B cell (primary cell): ENCODE data around the gene FSD1. TPM values are rescaled to one million over a fixed set of nuclear protein-coding genes. Genes with fewer than 3 reads are reported as not detected.

Experiments used
- ATAC-seq: fragments of 200-7000 bp; cut with Tn5 transposase; one replicate; pipeline ENCODE4 v1.10.0; 2021; ENCODE audit warnings: low read depth, mild to moderate bottlenecking, moderate number of reproducible peaks, moderate library complexity
- CTCF ChIA-PET: fragments of 350-600 bp; sonication (Branson Sonifier 250); formaldehyde crosslinking; loops from one replicate; lab custom pipeline; 2021; ENCODE audit warnings: antibody characterized with exemption, inconsistent platforms; lab: Charles Lee
- POLR2A ChIA-PET: fragments of 350-600 bp; sonication (Branson Sonifier 250); formaldehyde crosslinking; loops from one replicate; lab custom pipeline; 2021; ENCODE audit warnings: antibody characterized with exemption; lab: Charles Lee
- DNase-seq: peaks from one replicate; pipeline ENCODE4 v3.0.0; 2013
- H2AFZ ChIP-seq: 2 replicates; pipeline ENCODE4 v1.6.1; 2012; ENCODE audit warnings: mild to moderate bottlenecking, low read depth, low read length; ENCODE audit not compliant: insufficient read depth, poor library complexity, severe bottlenecking
- H3K27ac ChIP-seq, 2 donors: 1 replicate in 1 of 2; 2 replicates in 1 of 2; pipeline ENCODE4 v1.5.1; 2012 to 2013; ENCODE audit warnings: low read length in 2 of 2, mild to moderate bottlenecking in 2 of 2, moderate library complexity in 1 of 2
- H3K27me3 ChIP-seq, 4 experiments: fragments of 200-600 bp in 1 of 4; sonication (generic) in 1 of 4; replicated peaks in 1 of 4; 1 replicate in 2 of 4; 2 replicates in 2 of 4; pipeline versions ENCODE4 v1.6.1 to v1.7.0; 2013 to 2016; ENCODE audit warnings: low read length in 3 of 4, mild to moderate bottlenecking in 2 of 4, mixed read lengths in 1 of 4, moderate library complexity in 1 of 4; ENCODE audit not compliant: insufficient read depth in 4 of 4, control insufficient read depth in 3 of 4; ENCODE audit errors: control extremely low read depth in 1 of 4
- H3K36me3 ChIP-seq, 2 experiments: replicated peaks in 1 of 2; 1 replicate in 1 of 2; 2 replicates in 1 of 2; pipeline versions ENCODE4 v1.6.1 to v1.7.1; 2013; ENCODE audit warnings: low read length in 1 of 2; ENCODE audit not compliant: insufficient read depth in 2 of 2, control insufficient read depth in 1 of 2; ENCODE audit errors: control extremely low read depth in 1 of 2, extremely low read depth in 1 of 2
- H3K4me1 ChIP-seq, 2 donors: fragments of 200-600 bp in 1 of 2; sonication (generic) in 1 of 2; 1 replicate in 1 of 2; 2 replicates in 1 of 2; pipeline versions ENCODE4 v1.5.1 to v1.6.1; 2013 to 2017; ENCODE audit warnings: low read length in 2 of 2; ENCODE audit not compliant: control insufficient read depth in 2 of 2, insufficient read depth in 2 of 2
- H3K4me2 ChIP-seq: replicated peaks from 2 replicates; pipeline ENCODE3; 2012; ENCODE audit warnings: mild to moderate bottlenecking, low read depth, low read length; ENCODE audit not compliant: poor library complexity, severe bottlenecking
- H3K4me3 ChIP-seq, 5 experiments: fragments of 200-600 bp in 1 of 5; sonication (generic) in 1 of 5; 1 replicate in 3 of 5; 2 replicates in 2 of 5; pipeline versions ENCODE4 v1.5.1 to v1.7.0; 2011 to 2016; ENCODE audit warnings: low read length in 4 of 5, mild to moderate bottlenecking in 4 of 5, low read depth in 2 of 5, control low read depth in 1 of 5, moderate library complexity in 1 of 5; ENCODE audit not compliant: insufficient read depth in 1 of 5; ENCODE audit errors: control extremely low read depth in 1 of 5, extremely low read depth in 1 of 5
- H3K79me2 ChIP-seq: fragments of 200-600 bp; sonication (generic); one replicate; pipeline ENCODE4 v1.6.0; 2016; ENCODE audit warnings: low read length; ENCODE audit not compliant: control insufficient read depth, insufficient read depth
- H3K9ac ChIP-seq: fragments of 200-600 bp; sonication (generic); 2 replicates; pipeline ENCODE4 v1.6.1; 2017; ENCODE audit warnings: mild to moderate bottlenecking, low read length, moderate library complexity
- H3K9me3 ChIP-seq, 3 donors: one replicate each; pipeline versions ENCODE4 v1.6.1 to v1.7.1; 2013; ENCODE audit warnings: low read length in 2 of 3; ENCODE audit not compliant: control insufficient read depth in 2 of 3, insufficient read depth in 1 of 3; ENCODE audit errors: control extremely low read depth in 1 of 3
- H4K20me1 ChIP-seq: 2 replicates; pipeline ENCODE4 v1.6.0; 2012; ENCODE audit warnings: mild to moderate bottlenecking, low read length; ENCODE audit not compliant: insufficient read depth, control insufficient read depth, poor library complexity, severe bottlenecking
- H3K27ac Mint-ChIP-seq: one replicate; pipeline ENCODE4 v1.8.0; 2021; ENCODE audit warnings: mixed read lengths
- H3K27me3 Mint-ChIP-seq: one replicate; pipeline ENCODE4 v1.8.0; 2021; ENCODE audit warnings: mixed read lengths
- H3K4me1 Mint-ChIP-seq: one replicate; pipeline ENCODE4 v1.8.0; 2021; ENCODE audit warnings: mixed read lengths
- H3K4me3 Mint-ChIP-seq: one replicate; pipeline ENCODE4 v1.8.0; 2021; ENCODE audit warnings: mixed read lengths
- H3K9me3 Mint-ChIP-seq: one replicate; pipeline ENCODE4 v1.8.0; 2022; ENCODE audit warnings: mixed read lengths; ENCODE audit not compliant: insufficient read depth
- CTCF ChIP-seq: fragments of 200-600 bp; IDR thresholded peaks from one replicate; pipeline ENCODE4 v1.8.0; 2022; ENCODE audit warnings: antibody characterized with exemption, mild to moderate bottlenecking
- EZH2 ChIP-seq: IDR thresholded peaks from 2 replicates; pipeline ENCODE4 v1.6.1; 2012; ENCODE audit warnings: borderline replicate concordance, low read depth, mild to moderate bottlenecking, moderate library complexity, low read length; ENCODE audit not compliant: insufficient read depth, poor library complexity, severe bottlenecking
- WGBS: methylation state at CpG from one replicate; pipeline ENCODE4 v1.1.5; 2013; ENCODE audit warnings: missing lambda C conversion rate; ENCODE audit not compliant: insufficient coverage; 5-methylcytosine and 5-hydroxymethylcytosine counted together
- intact Hi-C: fragments of 100-400 bp; cut with micrococcal nuclease; formaldehyde crosslinking; loops from one replicate; pipeline ENCODE4 v1.10.0; 2022
- polyA plus RNA-seq: library from polyadenylated mRNA; depleted of rRNA; stranded (reverse); fragments of >200 nt; gene quantifications from 2 replicates; pipeline ENCODE4 v1.2.3, GENCODE V29; 2012
- total RNA-seq, 2 donors: library from RNA; stranded (reverse); fragments of 120-200 nt in 1 of 2; gene quantifications; 1 replicate in 1 of 2; 2 replicates in 1 of 2; pipeline versions ENCODE4 v1.2.3 to v1.2.4, GENCODE V29; 2013 to 2022

Gene FSD1
- total and polyA plus RNA-seq, 2 donors (not counting 1 experiment from before 2014, with no cell fraction given), result 2.7 to 2.8 TPM

DNA sequence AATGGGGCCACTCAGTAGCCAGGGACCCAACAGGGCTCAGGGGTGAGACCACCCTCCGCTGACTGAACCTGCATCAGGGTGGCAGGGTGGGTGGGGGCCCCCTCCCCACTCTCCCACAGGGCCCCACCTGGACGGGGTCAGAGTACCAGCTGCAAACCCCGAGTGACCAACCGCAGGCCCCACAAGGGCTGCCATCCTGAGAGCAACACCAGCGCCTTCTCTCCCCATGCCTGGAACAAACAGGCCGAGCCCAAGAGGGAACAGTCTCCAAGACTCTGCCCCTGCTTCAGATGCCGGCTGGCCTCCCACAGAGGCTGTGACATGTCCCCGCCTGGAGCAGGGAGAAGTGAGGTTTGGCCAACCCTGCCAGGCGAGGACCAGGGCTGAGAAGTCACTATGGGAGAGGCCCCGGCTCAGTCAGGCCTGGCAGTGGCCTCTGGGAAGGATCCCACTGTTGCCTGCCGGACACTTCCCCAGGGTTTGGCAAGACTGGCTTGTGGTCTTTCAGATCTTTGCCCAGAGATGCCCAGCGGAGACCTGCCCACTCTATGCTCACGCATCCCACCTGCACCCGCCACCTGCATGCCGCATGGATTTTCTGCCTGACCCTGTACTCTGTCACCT lies 66.1 kb downstream of the FSD1 start:
- Histone ChIP-seq H3K79me2 (peaks cover 49% of the 10 kb centered on the region), H3K9me3 (no peaks in the 10 kb centered on the region), H3K27ac (peak overlapping the region; percentile 84 to 95), H3K4me1 (peaks cover 75 to 83% of the 10 kb centered on the region in 2 donors), H4K20me1 (peaks cover 55% of the 10 kb centered on the region), H2AFZ (no peak overlapping the region), H3K4me3 (peak overlapping the region in 4 of 5 experiments; percentile 40 to 68 (median 50)), H3K36me3 (peaks cover 0 to 16% of the 10 kb centered on the region in 2 experiments), H3K9ac (peak overlapping the region; percentile 67), H3K27me3 (no peaks in the 10 kb centered on the region), H3K4me2 (peak overlapping the region; percentile 96)
- intact Hi-C loops, result loop anchor here (1.0 kb wide), 2 partner anchors 30 to 101 kb away; partner anchors contain the start of gene SH3GL1
- peaks cover 68% of the 10 kb centered on the region for H3K4me1 Mint-ChIP-seq
- H3K27ac Mint-ChIP-seq, result peak overlapping the region; percentile 96
- TF ChIP-seq CTCF (no peak), EZH2 (no peak)
- H3K27me3 Mint-ChIP-seq, result no peaks in the 10 kb centered on the region
- ChIA-PET CTCF (interaction anchor here (0.8 to 1.8 kb wide), 12 partner anchors 8 to 101 kb away, joined by 3 to 11 read pairs (median 4); partner anchors contain the start of genes CHAF1A, HDGFL2 and SH3GL1), POLR2A (interaction anchor here (0.7 to 1.0 kb wide), 3 partner anchors 30 to 101 kb away, joined by 3 to 5 read pairs (median 4); partner anchors contain the start of genes CHAF1A and SH3GL1)
- DNase-seq (peak; percentile 26), ATAC-seq (no peak)
- H3K4me3 Mint-ChIP-seq, result peak overlapping the region; percentile 83
- H3K9me3 Mint-ChIP-seq, result no peaks in the 10 kb centered on the region
- WGBS, result 78% methylated on average over 14 of the region's 15 CpGs
